Nephron progenitor cell (in vitro differentiated cells): ENCODE results near the gene CD38.

ENCODE experiments used
- DNase-seq: peaks from one replicate; pipeline ENCODE4 v3.0.0; 2021
- H3K27ac Mint-ChIP-seq: 2 replicates; pipeline ENCODE4 v1.8.0; 2021; ENCODE audit warnings: mild to moderate bottlenecking, moderate library complexity, mixed read lengths
- H3K27me3 Mint-ChIP-seq: 2 replicates; pipeline ENCODE4 v1.8.0; 2021; ENCODE audit warnings: mild to moderate bottlenecking, low read depth, mixed read lengths; ENCODE audit not compliant: poor library complexity
- H3K36me3 Mint-ChIP-seq: 2 replicates; pipeline ENCODE4 v1.8.0; 2021; ENCODE audit warnings: low read depth, mixed read lengths
- H3K4me1 Mint-ChIP-seq: 2 replicates; pipeline ENCODE4 v1.8.0; 2021; ENCODE audit warnings: mixed read lengths
- H3K4me3 Mint-ChIP-seq: 2 replicates; pipeline ENCODE4 v1.8.0; 2021; ENCODE audit warnings: mild to moderate bottlenecking, moderate library complexity, mixed read lengths
- H3K9me3 Mint-ChIP-seq: 2 replicates; pipeline ENCODE4 v1.8.0; 2021; ENCODE audit warnings: mild to moderate bottlenecking, moderate library complexity, mixed read lengths
- CTCF ChIP-seq: fragments of 200-600 bp; sonication (generic); IDR thresholded peaks from 2 replicates; pipeline ENCODE4 v1.5.0; 2021; ENCODE audit warnings: antibody characterized with exemption

Gene CD38

GRCh38 chr4:15777697-15778288, 335 bp upstream of the CD38 start:
- Mint-ChIP-seq H3K27ac (no peak overlapping the region), H3K27me3 (peaks cover 95% of the 10 kb centered on the region), H3K4me3 (peak overlapping the region; percentile 80), H3K36me3 (no peaks in the 10 kb centered on the region), H3K9me3 (no peaks in the 10 kb centered on the region), H3K4me1 (peaks cover 11% of the 10 kb centered on the region)
- TF ChIP-seq CTCF = no peak
- DNase-seq = no peak

GRCh38 chr4:15779306-15779705, 1.2 kb downstream of the CD38 start:
- Mint-ChIP-seq H3K4me1 (peaks cover 11% of the 10 kb centered on the region), H3K27ac (no peak overlapping the region), H3K9me3 (no peaks in the 10 kb centered on the region), H3K4me3 (peak overlapping the region; percentile 84), H3K27me3 (peaks cover 82% of the 10 kb centered on the region), H3K36me3 (no peaks in the 10 kb centered on the region)
- TF ChIP-seq CTCF = no peak
- DNase-seq = peak; percentile 32

GRCh38 chr4:15779809-15780208, 1.7 kb downstream of the CD38 start:
- peaks cover 11% of the 10 kb centered on the region for H3K4me1 Mint-ChIP-seq
- H3K9me3 Mint-ChIP-seq = no peaks in the 10 kb centered on the region
- TF ChIP-seq CTCF = no peak
- no peaks in the 10 kb centered on the region for H3K36me3 Mint-ChIP-seq
- peaks cover 80% of the 10 kb centered on the region for H3K27me3 Mint-ChIP-seq
- no peak for DNase-seq
- no peak overlapping the region for H3K27ac Mint-ChIP-seq
- H3K4me3 Mint-ChIP-seq = peak overlapping the region; percentile 84

- DNase-seq = no peak
- H3K27me3 Mint-ChIP-seq = peaks cover 67% of the 10 kb centered on the region
Observed at GRCh38 chr4:15781427-15782095, 3.4 kb downstream of the CD38 start.

GRCh38 chr4:15783676-15784075, 5.5 kb downstream of the CD38 start:
- no peak for DNase-seq
- Mint-ChIP-seq H3K36me3 (peaks cover 4% of the 10 kb centered on the region), H3K9me3 (peaks cover 27% of the 10 kb centered on the region), H3K27me3 (peaks cover 47% of the 10 kb centered on the region), H3K4me1 (peaks cover 11% of the 10 kb centered on the region), H3K4me3 (no peak overlapping the region), H3K27ac (no peak overlapping the region)
- no peak for TF ChIP-seq CTCF

More at GRCh38 chr4:15781427-15782095, 3.4 kb downstream of the CD38 start:
- Mint-ChIP-seq H3K4me1 (peaks cover 11% of the 10 kb centered on the region), H3K36me3 (peaks cover 4% of the 10 kb centered on the region), H3K4me3 (no peak overlapping the region), H3K9me3 (peaks cover 11% of the 10 kb centered on the region), H3K27ac (no peak overlapping the region)
- TF ChIP-seq CTCF = no peak
